Fibroblast of skin of back (primary cell): Measurements from ENCODE around the gene DOHH.

Source experiments
- DNase-seq: peaks from one replicate; pipeline ENCODE4 v3.0.0-alpha.2; 2013

DOHH gene

GRCh38 chr19:3477506-3477905, 23.0 kb downstream of the DOHH start:
- DNase-seq = no peak

- DNase-seq = no peak
These were observed 23.6 kb downstream of the DOHH start for GRCh38 chr19:3476830-3477229.

- no peak for DNase-seq
These were observed 25.0 kb downstream of the DOHH start for GRCh38 chr19:3475449-3475848.

- no peak for DNase-seq
These were observed 25.9 kb downstream of the DOHH start for GRCh38 chr19:3474614-3475013.

- DNase-seq = no peak
These were observed 26.5 kb downstream of the DOHH start for GRCh38 chr19:3474010-3474409.

GRCh38 chr19:3471954-3472655, 28.4 kb downstream of the DOHH start:
- no peak for DNase-seq

- DNase-seq = no peak
These were observed 29.9 kb downstream of the DOHH start for GRCh38 chr19:3470500-3471128.

- DNase-seq = no peak
These were observed 30.6 kb downstream of the DOHH start for GRCh38 chr19:3469638-3470499.

GRCh38 chr19:3468211-3468610, 32.3 kb downstream of the DOHH start:
- no peak for DNase-seq

- DNase-seq = no peak
These were observed 32.9 kb downstream of the DOHH start for GRCh38 chr19:3467437-3468198.

- no peak for DNase-seq
These were observed 33.8 kb downstream of the DOHH start for GRCh38 chr19:3466635-3467034.

- no peak for DNase-seq
These were observed 34.9 kb downstream of the DOHH start for GRCh38 chr19:3465552-3465951.

- DNase-seq = no peak
These were observed 35.8 kb downstream of the DOHH start for GRCh38 chr19:3464587-3465235.

- DNase-seq = no peak
These were observed 36.5 kb downstream of the DOHH start for GRCh38 chr19:3463714-3464586.

- DNase-seq = no peak
These were observed 37.3 kb downstream of the DOHH start for GRCh38 chr19:3462991-3463713.

GRCh38 chr19:3459965-3460582, 40.4 kb downstream of the DOHH start:
- DNase-seq = no peak

GRCh38 chr19:3459089-3459881, 41.2 kb downstream of the DOHH start:
- DNase-seq = peak; percentile 91

GRCh38 chr19:3458229-3459088, 42.0 kb downstream of the DOHH start:
- DNase-seq = peak; percentile 57
